GM03348 (cell line): ENCODE measurements around the gene FCN1.
"Not testable (repeated sequence)": the region's sequence is repeated elsewhere in the genome, so short reads cannot be mapped to it uniquely, and the experiment has no call there.

ENCODE experiments used
- DNase-seq: peaks from one replicate; pipeline ENCODE4 v3.0.0; 2012; ENCODE audit warnings: low spot score

FCN1 gene

GRCh38 chr9:134917431-134918373, at the start of gene FCN1:
TSS of gene FCN1 (minus strand) at chr9:134917912. CDS start at chr9:134917871, 41 bp downstream.
- no peak for DNase-seq

- no peak for DNase-seq
These were observed 49.2 kb upstream of the FCN1 start for GRCh38 chr9:134966697-134967546.

- no peak for DNase-seq
These were observed 48.6 kb upstream of the FCN1 start for GRCh38 chr9:134966270-134966669.

- no peak for DNase-seq
These were observed 48.1 kb upstream of the FCN1 start for GRCh38 chr9:134965851-134966250.

GRCh38 chr9:134965411-134965810, 47.7 kb upstream of the FCN1 start:
- no peak for DNase-seq

GRCh38 chr9:134964271-134965055, 46.8 kb upstream of the FCN1 start:
- no peak for DNase-seq

GRCh38 chr9:134963546-134963945, 45.8 kb upstream of the FCN1 start:
- no peak for DNase-seq

- no peak for DNase-seq
These were observed 45.3 kb upstream of the FCN1 start for GRCh38 chr9:134962973-134963364.

- no peak for DNase-seq
These were observed 44.6 kb upstream of the FCN1 start for GRCh38 chr9:134962065-134962972.

- no peak for DNase-seq
These were observed 43.8 kb upstream of the FCN1 start for GRCh38 chr9:134961331-134962064.

- no peak for DNase-seq
These were observed 43.0 kb upstream of the FCN1 start for GRCh38 chr9:134960701-134961181.

GRCh38 chr9:134959971-134960310, 42.2 kb upstream of the FCN1 start:
- DNase-seq: no peak

- DNase-seq: no peak
These were observed 41.6 kb upstream of the FCN1 start for GRCh38 chr9:134959126-134959970.

GRCh38 chr9:134957945-134958227, 40.2 kb upstream of the FCN1 start:
- no peak for DNase-seq

- DNase-seq: no peak
These were observed 39.6 kb upstream of the FCN1 start for GRCh38 chr9:134957165-134957944.

- DNase-seq: not testable (repeated sequence)
These were observed 38.7 kb upstream of the FCN1 start for GRCh38 chr9:134956387-134956786.

GRCh38 chr9:134955801-134956200, 38.1 kb upstream of the FCN1 start:
- DNase-seq: no peak

- DNase-seq: no peak
These were observed 37.4 kb upstream of the FCN1 start for GRCh38 chr9:134955156-134955555.

GRCh38 chr9:134951994-134952393, 34.3 kb upstream of the FCN1 start:
- DNase-seq: no peak
